Ishikawa (cell line): Measurements from ENCODE around the gene PTTG1IP.

ENCODE experiments used
- CEBPB ChIP-seq: IDR thresholded peaks from 2 replicates; pipeline ENCODE4 v1.6.1; 2012
- CREB1 ChIP-seq: IDR thresholded peaks from 2 replicates; pipeline ENCODE4 v1.6.1; 2012; ENCODE audit warnings: low read depth
- EGR1 ChIP-seq: IDR thresholded peaks from 2 replicates; pipeline ENCODE4 v1.6.1; 2012
- EP300 ChIP-seq: IDR thresholded peaks from 2 replicates; pipeline ENCODE4 v1.6.1; 2012; ENCODE audit warnings: borderline replicate concordance
- FOXM1 ChIP-seq: IDR thresholded peaks from 2 replicates; pipeline ENCODE4 v1.6.1; 2012; ENCODE audit warnings: low read depth, borderline replicate concordance
- NFIC ChIP-seq: IDR thresholded peaks from 2 replicates; pipeline ENCODE4 v1.6.1; 2012
- RAD21 ChIP-seq: IDR thresholded peaks from 2 replicates; pipeline ENCODE4 v1.6.1; 2012; ENCODE audit warnings: low read depth
- TAF1 ChIP-seq: IDR thresholded peaks from 2 replicates; pipeline ENCODE4 v1.6.1; 2012; ENCODE audit warnings: low read depth, mild to moderate bottlenecking
- TCF12 ChIP-seq: IDR thresholded peaks from 2 replicates; pipeline ENCODE4 v1.6.1; 2012; ENCODE audit warnings: low read depth
- TEAD4 ChIP-seq: IDR thresholded peaks from 2 replicates; pipeline ENCODE4 v1.6.1; 2012
- YY1 ChIP-seq: IDR thresholded peaks from 2 replicates; pipeline ENCODE4 v1.6.1; 2012; ENCODE audit warnings: low read depth
- ZBTB7A ChIP-seq: IDR thresholded peaks from 2 replicates; pipeline ENCODE4 v1.6.1; 2012; ENCODE audit warnings: low read depth
- TF ChIP-seq, protein P1 (sequence below): IDR thresholded peaks from 2 replicates; pipeline ENCODE4 v1.6.1; 2012; ENCODE audit warnings: low read depth, mild to moderate bottlenecking
- TF ChIP-seq, protein P2 (sequence below): IDR thresholded peaks from 2 replicates; pipeline ENCODE4 v1.6.1; 2012
- TF ChIP-seq, protein P3 (sequence below): IDR thresholded peaks from 2 replicates; pipeline ENCODE4 v1.6.1; 2012

PTTG1IP gene

DNA sequence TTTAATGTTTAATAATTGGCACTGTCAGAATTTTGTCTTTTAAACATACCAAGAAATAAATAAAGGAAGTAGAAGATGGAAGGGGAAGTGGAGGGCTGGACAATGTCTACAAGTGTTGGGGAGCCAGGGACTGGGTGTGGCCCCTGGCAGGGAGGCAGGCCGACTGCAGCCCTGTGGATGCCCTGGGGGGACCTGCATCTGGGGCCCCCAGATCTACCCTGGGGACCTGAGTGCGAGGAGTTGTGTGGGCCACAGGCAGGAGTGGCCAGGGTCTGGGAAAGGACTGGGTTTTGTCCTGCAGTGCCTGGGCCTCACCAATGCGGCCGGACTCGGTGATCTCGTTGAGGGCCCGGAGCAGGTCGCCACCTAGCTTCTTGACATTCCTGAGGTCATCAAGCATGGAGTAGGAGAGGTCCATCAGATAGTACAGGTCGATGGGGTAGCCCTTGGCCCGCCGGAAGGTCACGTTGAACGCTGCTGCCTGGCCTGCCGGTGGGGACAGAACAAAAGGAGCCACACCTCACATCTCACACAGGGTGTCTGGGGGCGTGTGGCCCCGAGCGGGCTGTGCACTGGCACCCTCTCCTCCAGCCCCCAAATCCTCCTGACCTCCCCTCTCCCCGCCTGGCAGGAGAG, 29.7 kb upstream of the PTTG1IP start:
- no peak for TF ChIP-seq TCF12
- TF ChIP-seq RAD21 = no peak
- no peak for TF ChIP-seq CREB1
- TF ChIP-seq TAF1 = no peak
- TF ChIP-seq CEBPB = no peak
- TF ChIP-seq EGR1 = no peak
- TF ChIP-seq, protein P1, sequence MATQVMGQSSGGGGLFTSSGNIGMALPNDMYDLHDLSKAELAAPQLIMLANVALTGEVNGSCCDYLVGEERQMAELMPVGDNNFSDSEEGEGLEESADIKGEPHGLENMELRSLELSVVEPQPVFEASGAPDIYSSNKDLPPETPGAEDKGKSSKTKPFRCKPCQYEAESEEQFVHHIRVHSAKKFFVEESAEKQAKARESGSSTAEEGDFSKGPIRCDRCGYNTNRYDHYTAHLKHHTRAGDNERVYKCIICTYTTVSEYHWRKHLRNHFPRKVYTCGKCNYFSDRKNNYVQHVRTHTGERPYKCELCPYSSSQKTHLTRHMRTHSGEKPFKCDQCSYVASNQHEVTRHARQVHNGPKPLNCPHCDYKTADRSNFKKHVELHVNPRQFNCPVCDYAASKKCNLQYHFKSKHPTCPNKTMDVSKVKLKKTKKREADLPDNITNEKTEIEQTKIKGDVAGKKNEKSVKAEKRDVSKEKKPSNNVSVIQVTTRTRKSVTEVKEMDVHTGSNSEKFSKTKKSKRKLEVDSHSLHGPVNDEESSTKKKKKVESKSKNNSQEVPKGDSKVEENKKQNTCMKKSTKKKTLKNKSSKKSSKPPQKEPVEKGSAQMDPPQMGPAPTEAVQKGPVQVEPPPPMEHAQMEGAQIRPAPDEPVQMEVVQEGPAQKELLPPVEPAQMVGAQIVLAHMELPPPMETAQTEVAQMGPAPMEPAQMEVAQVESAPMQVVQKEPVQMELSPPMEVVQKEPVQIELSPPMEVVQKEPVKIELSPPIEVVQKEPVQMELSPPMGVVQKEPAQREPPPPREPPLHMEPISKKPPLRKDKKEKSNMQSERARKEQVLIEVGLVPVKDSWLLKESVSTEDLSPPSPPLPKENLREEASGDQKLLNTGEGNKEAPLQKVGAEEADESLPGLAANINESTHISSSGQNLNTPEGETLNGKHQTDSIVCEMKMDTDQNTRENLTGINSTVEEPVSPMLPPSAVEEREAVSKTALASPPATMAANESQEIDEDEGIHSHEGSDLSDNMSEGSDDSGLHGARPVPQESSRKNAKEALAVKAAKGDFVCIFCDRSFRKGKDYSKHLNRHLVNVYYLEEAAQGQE = no peak
- TF ChIP-seq EP300 = no peak
- no peak for TF ChIP-seq FOXM1
- TF ChIP-seq, protein P2, sequence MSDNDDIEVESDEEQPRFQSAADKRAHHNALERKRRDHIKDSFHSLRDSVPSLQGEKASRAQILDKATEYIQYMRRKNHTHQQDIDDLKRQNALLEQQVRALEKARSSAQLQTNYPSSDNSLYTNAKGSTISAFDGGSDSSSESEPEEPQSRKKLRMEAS = no peak
- no peak for TF ChIP-seq TEAD4
- no peak for TF ChIP-seq NFIC
- no peak for TF ChIP-seq ZBTB7A
- TF ChIP-seq YY1 = no peak
- TF ChIP-seq, protein P3, sequence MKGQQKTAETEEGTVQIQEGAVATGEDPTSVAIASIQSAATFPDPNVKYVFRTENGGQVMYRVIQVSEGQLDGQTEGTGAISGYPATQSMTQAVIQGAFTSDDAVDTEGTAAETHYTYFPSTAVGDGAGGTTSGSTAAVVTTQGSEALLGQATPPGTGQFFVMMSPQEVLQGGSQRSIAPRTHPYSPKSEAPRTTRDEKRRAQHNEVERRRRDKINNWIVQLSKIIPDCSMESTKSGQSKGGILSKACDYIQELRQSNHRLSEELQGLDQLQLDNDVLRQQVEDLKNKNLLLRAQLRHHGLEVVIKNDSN = no peak

DNA sequence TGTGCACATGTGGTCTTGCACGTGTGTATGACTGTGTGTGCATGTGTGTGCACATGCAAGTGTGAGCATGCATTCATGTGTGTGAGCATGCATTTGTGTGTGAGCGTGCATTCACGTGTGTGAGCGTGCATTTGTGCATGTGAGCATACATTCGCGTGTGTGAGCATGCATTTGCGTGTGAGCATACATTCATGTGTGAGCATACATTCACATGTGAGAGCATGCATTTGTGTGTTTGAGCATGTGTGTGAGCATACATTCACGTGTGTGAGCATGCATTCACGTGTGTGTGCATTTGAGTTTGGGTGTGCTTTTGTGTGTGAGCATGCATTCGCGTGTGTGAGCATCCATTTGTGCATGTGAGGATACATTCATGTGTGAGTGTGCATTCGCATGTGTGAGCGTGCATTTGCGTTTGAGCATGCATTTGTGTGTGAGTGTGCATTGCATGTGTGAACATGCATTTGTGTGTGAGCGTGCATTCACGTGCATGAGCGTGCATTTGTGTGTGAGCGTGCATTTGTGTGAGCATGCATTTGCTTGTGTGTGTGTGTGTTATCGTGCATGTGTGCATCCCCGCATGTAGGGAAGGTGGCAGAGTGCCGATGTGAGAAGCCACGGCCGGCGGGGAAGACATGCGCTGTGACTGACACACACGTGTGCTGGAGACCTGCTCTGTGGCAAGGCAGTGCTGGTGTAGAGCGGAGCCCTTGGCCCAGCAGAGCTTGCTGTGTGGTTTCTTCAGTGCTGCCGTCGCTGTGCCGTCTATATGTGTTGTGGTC, 29.0 kb upstream of the PTTG1IP start:
- TF ChIP-seq CEBPB (no peak), TAF1 (no peak), YY1 (no peak), CREB1 (no peak), EGR1 (no peak), TCF12 (no peak), FOXM1 (no peak), TEAD4 (no peak), NFIC (no peak), ZBTB7A (no peak), RAD21 (no peak), EP300 (no peak)
- TF ChIP-seq, protein P2 = no peak
- TF ChIP-seq, protein P1 = no peak
- TF ChIP-seq, protein P3 = no peak

DNA sequence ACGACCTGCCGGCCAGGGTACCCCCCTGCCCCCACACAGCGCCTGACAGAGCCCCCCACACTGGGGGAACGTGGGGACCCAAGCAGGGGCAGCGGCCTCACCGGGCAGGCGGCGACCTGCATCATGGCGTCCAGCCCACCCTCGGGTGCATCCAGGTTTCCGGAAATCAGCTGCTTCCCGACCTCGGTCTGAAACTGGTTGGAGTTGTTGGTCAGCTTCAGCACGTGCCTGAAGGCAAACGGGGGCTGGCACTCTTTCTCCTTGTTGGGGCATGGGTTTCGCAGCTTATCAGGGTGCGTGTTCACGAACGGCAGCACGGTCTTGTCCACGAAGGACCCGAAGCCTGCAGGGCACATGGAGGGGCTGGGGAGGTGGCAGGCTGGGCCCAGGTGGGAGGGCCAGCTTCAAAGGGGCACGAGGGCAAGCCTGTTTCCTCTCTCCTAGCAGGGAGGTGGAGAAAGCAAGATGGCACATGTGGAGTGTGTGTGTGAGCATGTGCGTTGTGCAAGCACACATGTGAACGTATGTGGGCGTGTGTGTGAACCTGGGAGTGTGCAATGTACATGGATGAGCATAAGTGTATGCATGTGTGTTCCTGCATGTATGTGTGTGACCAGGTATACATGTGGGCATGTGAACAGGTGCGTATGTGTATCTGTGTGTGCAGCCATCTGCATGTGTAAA, 28.0 kb upstream of the PTTG1IP start:
- TF ChIP-seq ZBTB7A = no peak
- TF ChIP-seq YY1 = no peak
- TF ChIP-seq TEAD4 = no peak
- no peak for TF ChIP-seq NFIC
- TF ChIP-seq TAF1 = no peak
- TF ChIP-seq CEBPB = no peak
- TF ChIP-seq, protein P2 = no peak
- TF ChIP-seq CREB1 = no peak
- no peak for TF ChIP-seq EP300
- no peak for TF ChIP-seq FOXM1
- TF ChIP-seq, protein P1 = no peak
- no peak for TF ChIP-seq TCF12
- TF ChIP-seq, protein P3 = no peak
- TF ChIP-seq RAD21 = no peak
- TF ChIP-seq EGR1 = no peak
